Chondrocyte (in vitro differentiated cells): ENCODE data around the gene CHIC2. TPM values are rescaled to one million over a fixed set of nuclear protein-coding genes. Genes with fewer than 3 reads are reported as not detected.

ENCODE experiments used
- DNase-seq: peaks from one replicate; pipeline ENCODE4 v3.0.0; 2021; ENCODE audit warnings: mixed read lengths, low spot score
- H3K27ac Mint-ChIP-seq: one replicate; pipeline ENCODE4 v1.8.0; 2021; ENCODE audit warnings: mild to moderate bottlenecking, moderate library complexity, mixed read lengths; ENCODE audit not compliant: unreplicated experiment
- H3K27me3 Mint-ChIP-seq: 2 replicates; pipeline ENCODE4 v1.8.0; 2021; ENCODE audit warnings: low read depth, mixed read lengths
- H3K36me3 Mint-ChIP-seq: 2 replicates; pipeline ENCODE4 v1.8.0; 2021; ENCODE audit warnings: low read depth, mixed read lengths
- H3K4me1 Mint-ChIP-seq: 2 replicates; pipeline ENCODE4 v1.8.0; 2021; ENCODE audit warnings: low read depth, mild to moderate bottlenecking, mixed read lengths
- H3K4me3 Mint-ChIP-seq: one replicate; pipeline ENCODE4 v1.8.0; 2021; ENCODE audit warnings: mild to moderate bottlenecking, moderate library complexity, mixed read lengths; ENCODE audit not compliant: unreplicated experiment
- H3K9me3 Mint-ChIP-seq: 2 replicates; pipeline ENCODE4 v1.8.0; 2021; ENCODE audit warnings: low read depth, mixed read lengths
- total RNA-seq: library from RNA; stranded (reverse); gene quantifications from 3 replicates; pipeline ENCODE4 v1.2.1, GENCODE V29; 2021
- TF ChIP-seq, protein P1 (sequence below): fragments of 200-600 bp; sonication (generic); IDR thresholded peaks from 2 replicates; pipeline ENCODE4 v1.5.0; 2021; ENCODE audit warnings: antibody characterized with exemption, mild to moderate bottlenecking, moderate library complexity

Gene CHIC2
- total RNA-seq, 1 donor from 2014 or later: 38.5 TPM

DNA sequence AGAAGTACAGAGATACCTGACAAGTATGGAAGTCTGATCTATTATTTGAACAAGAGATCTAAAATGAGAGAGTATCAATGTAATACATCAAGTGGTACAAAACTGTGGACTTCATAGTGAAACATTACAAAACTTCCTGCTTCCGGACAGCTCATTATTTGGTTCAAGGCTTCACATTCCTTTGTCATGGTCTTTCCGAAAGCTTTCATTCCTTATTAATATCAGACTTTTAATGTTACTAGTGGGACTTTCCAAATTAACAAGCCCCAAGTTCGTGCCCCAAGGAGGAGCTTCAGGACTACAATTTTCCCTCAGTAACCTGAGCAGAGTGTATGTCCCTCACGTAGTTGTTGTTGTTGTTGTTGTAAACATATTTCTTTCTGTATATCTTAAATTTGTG lies 1.2 kb downstream of the CHIC2 start:
- no peaks in the 10 kb centered on the region for H3K27me3 Mint-ChIP-seq
- peaks cover 67% of the 10 kb centered on the region for H3K4me1 Mint-ChIP-seq
- H3K9me3 Mint-ChIP-seq: no peaks in the 10 kb centered on the region
- no peak for DNase-seq
- TF ChIP-seq, protein P1, sequence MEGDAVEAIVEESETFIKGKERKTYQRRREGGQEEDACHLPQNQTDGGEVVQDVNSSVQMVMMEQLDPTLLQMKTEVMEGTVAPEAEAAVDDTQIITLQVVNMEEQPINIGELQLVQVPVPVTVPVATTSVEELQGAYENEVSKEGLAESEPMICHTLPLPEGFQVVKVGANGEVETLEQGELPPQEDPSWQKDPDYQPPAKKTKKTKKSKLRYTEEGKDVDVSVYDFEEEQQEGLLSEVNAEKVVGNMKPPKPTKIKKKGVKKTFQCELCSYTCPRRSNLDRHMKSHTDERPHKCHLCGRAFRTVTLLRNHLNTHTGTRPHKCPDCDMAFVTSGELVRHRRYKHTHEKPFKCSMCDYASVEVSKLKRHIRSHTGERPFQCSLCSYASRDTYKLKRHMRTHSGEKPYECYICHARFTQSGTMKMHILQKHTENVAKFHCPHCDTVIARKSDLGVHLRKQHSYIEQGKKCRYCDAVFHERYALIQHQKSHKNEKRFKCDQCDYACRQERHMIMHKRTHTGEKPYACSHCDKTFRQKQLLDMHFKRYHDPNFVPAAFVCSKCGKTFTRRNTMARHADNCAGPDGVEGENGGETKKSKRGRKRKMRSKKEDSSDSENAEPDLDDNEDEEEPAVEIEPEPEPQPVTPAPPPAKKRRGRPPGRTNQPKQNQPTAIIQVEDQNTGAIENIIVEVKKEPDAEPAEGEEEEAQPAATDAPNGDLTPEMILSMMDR: peak; percentile 14
- H3K4me3 Mint-ChIP-seq: peak overlapping the region; percentile 79
- peak overlapping the region; percentile 98 for H3K27ac Mint-ChIP-seq
- H3K36me3 Mint-ChIP-seq: no peaks in the 10 kb centered on the region

DNA sequence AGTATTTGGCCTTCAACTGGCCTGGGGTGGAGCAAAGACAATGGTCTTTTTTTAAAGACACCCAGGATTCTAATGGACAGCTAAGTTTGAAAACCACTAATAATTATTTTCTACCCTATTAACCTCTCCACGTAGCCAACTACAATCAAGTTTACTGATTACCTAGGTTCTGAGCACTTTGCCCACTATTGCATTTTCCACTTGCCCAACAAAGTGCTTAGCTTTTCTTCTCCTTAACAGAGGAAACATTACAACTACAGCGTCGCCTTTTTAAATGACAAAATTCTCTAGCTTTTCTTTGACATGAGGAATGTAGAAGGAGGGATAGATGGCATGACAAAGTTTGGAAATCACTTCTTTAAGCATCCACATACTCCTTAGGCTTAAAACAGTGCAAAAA lies 2.0 kb downstream of the CHIC2 start:
- Mint-ChIP-seq H3K9me3 (no peaks in the 10 kb centered on the region), H3K36me3 (no peaks in the 10 kb centered on the region), H3K27ac (peak overlapping the region; percentile 98), H3K4me3 (peak overlapping the region; percentile 79), H3K4me1 (peaks cover 73% of the 10 kb centered on the region), H3K27me3 (no peaks in the 10 kb centered on the region)
- DNase-seq: no peak
- TF ChIP-seq, protein P1: no peak

DNA sequence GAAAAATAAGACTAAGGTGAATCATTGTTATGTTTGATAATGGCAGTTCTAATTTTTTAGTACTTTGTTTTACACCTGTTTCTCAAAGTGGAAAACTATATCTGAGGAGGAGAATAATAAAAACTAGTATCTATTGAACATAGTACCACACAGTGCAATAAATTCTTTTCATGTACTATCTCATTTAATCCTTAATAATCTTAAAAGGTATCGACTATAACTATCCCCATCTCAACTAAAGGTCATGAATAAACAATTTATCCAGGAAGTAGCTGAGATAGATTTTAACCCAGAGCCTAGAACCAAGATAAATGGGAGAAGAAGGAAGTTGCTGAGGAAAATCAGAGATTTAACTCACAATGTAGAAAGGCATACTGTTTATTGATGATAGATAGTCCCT lies 2.5 kb downstream of the CHIC2 start:
- Mint-ChIP-seq H3K4me1 (peaks cover 73% of the 10 kb centered on the region), H3K27me3 (no peaks in the 10 kb centered on the region), H3K9me3 (no peaks in the 10 kb centered on the region), H3K36me3 (no peaks in the 10 kb centered on the region), H3K27ac (peak overlapping the region; percentile 27), H3K4me3 (peak overlapping the region; percentile 55)
- DNase-seq: no peak
- TF ChIP-seq, protein P1: no peak

DNA sequence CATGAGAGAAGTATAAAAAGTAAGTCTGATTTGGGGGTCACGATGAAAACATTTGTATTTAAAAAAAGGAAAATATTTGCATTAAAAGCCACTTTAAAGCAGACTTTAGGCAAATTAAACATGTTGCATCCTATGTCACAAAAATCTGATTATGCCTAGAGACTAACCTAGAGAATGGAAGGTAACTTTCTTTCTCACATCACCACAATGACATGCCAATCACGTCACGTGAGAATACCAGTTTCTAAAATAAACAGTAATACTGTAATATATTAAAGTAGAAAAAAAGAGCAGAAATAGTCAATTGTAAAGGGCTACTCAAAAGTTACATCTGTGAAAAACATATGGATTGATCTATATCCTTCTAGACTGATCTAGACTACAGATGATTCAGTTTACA lies 3.3 kb downstream of the CHIC2 start:
- no peaks in the 10 kb centered on the region for H3K36me3 Mint-ChIP-seq
- no peak for DNase-seq
- H3K27ac Mint-ChIP-seq: no peak overlapping the region
- TF ChIP-seq, protein P1: no peak
- H3K27me3 Mint-ChIP-seq: no peaks in the 10 kb centered on the region
- H3K4me1 Mint-ChIP-seq: peaks cover 74% of the 10 kb centered on the region
- H3K4me3 Mint-ChIP-seq: peak overlapping the region; percentile 55
- no peaks in the 10 kb centered on the region for H3K9me3 Mint-ChIP-seq

DNA sequence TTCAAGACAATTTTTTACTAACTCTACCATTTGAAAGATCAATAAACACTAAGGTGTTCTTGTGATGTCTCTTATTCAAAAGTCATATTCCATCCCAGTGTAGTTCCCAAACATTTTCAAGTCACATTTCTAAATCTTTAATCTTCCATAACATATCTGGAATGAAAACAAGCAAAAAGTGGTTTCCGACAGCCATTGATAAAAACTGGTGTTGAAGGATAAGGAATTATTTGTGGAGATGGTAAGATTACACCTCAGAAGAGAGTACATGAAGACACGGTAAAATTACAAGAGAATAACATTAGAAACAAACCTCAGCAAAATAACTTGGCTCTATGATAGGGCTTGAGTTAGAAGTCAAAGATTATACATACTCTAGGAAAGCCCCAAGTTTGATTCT lies 4.3 kb downstream of the CHIC2 start:
- peak overlapping the region; percentile 13 for H3K4me3 Mint-ChIP-seq
- no peak for DNase-seq
- peaks cover 71% of the 10 kb centered on the region for H3K4me1 Mint-ChIP-seq

More for the DNA sequence above, 4.3 kb downstream of the CHIC2 start:
- H3K27me3 Mint-ChIP-seq: no peaks in the 10 kb centered on the region
- no peaks in the 10 kb centered on the region for H3K9me3 Mint-ChIP-seq
- TF ChIP-seq, protein P1: no peak
- H3K36me3 Mint-ChIP-seq: no peaks in the 10 kb centered on the region
- peak overlapping the region; percentile 28 for H3K27ac Mint-ChIP-seq
